Measurements from ENCODE around the gene NAGA. TPM values are rescaled to one million over a fixed set of nuclear protein-coding genes. Genes with fewer than 3 reads are reported as not detected.

The NAGA gene
- total and polyA plus RNA-seq, 2 of the 4 experiments (the other 2 are of a cell fraction): 34.3 to 44.8 TPM

DNA sequence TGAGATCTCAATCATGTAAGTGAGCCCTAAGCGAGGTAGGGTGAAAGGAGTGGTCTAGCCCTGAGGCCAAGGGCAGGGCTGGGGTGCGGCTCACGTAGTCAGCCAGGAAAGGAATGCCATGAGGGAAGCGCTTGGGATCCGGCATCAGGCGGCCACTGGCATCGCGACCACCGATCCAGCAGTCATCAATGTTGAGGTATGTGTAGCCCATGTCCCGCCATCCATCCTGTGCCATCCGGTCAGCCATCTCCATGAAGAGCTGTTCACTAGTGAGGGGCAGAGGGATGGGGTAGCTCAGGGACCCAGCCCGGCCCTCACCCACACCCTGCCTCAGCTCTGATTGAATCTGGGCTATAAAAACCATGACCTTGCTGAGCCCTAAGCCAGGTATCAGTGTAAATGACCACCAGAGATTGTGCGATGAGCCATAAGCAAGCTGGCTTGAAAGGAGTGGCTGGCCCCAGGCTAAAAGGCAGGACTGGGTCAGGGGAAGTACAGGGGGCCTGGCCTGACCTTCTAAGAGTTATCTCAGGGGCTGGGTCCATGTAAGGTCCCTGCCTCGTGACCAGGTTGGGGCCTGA is 2.9 kb downstream of the NAGA start:
- Histone ChIP-seq H3K14ac (replicated peaks; ENCODE audit: low read depth, low read length) (no peak overlapping the region), H3K9ac (ENCODE audit: low read depth, low read length) (no peak overlapping the region), H2AK9ac (replicated peaks; ENCODE audit: low read depth, low read length, poor library complexity) (no peak overlapping the region), H3K4me1 (ENCODE audit: control insufficient read depth, insufficient read depth, low read length) (peaks cover 3% of the 10 kb centered on the region), H4K20me1 (ENCODE audit: insufficient read depth, low read length) (0 out of 2 replicates have a peak, but pooled peaks cover 4% of the 10 kb centered on the region), H2BK120ac (ENCODE audit: low read depth, low read length) (no peak overlapping the region), H3K56ac (ENCODE audit: extremely low read depth, insufficient read depth, low read length) (no peak overlapping the region), H2BK20ac (ENCODE audit: low read depth, low read length) (no peak overlapping the region), H4K91ac (ENCODE audit: insufficient read depth, low read depth, low read length) (no peak overlapping the region), H4K8ac (ENCODE audit: low read depth in 2 of 2, low read length in 2 of 2) (no peak overlapping the region), H3K4me3 (ENCODE audit: insufficient read depth, low read depth, low read length) (no peak overlapping the region), H2BK5ac (ENCODE audit: low read depth, low read length, poor library complexity, severe bottlenecking) (no peak overlapping the region), H3K9me1 (ENCODE audit: insufficient read depth, low read length) (0 out of 2 replicates have a peak, but pooled peaks cover 5% of the 10 kb centered on the region), H3K36me3 (ENCODE audit: control insufficient read depth, insufficient read depth, low read length) (peaks cover 16% of the 10 kb centered on the region), H2AK5ac (ENCODE audit: low read depth, low read length) (no peak overlapping the region), H4K5ac (ENCODE audit: low read depth, low read length) (no peak overlapping the region), H2BK15ac (ENCODE audit: low read depth, low read length) (no peak overlapping the region), H3K27ac (ENCODE audit: insufficient read depth, low read length) (no peak overlapping the region), H3K79me1 (ENCODE audit: low read depth in 1 of 2, low read length in 2 of 2) (peaks cover 0 to 32% of the 10 kb centered on the region in 2 experiments; a peak in 3 of 4 replicates), H3K4ac (ENCODE audit: low read depth, low read length) (no peak overlapping the region), H3K4me2 (ENCODE audit: low read depth, low read length) (no peak overlapping the region), H3K18ac (ENCODE audit: low read depth, low read length) (no peak overlapping the region), H3K9me3 (ENCODE audit: control insufficient read depth, insufficient read depth, low read length) (no peaks in the 10 kb centered on the region), H2AFZ (replicated peaks; ENCODE audit: low read length, poor library complexity) (no peak overlapping the region), H3K27me3 (ENCODE audit: control insufficient read depth, insufficient read depth, low read length) (no peaks in the 10 kb centered on the region), H3K23ac (ENCODE audit: low read depth, low read length) (no peak overlapping the region)
- no TSS peak for BruUV-seq (replicated peaks)
- 81% methylated on average over 2 of the region's 14 CpGs; no CpG with 5 or more reads in 1 of the 2 experiments for WGBS, 2 experiments (ENCODE audit: extremely low coverage in 2 of 2, insufficient read length in 1 of 2)
- DNase-seq: no peak
- ChIA-PET CTCF (no interaction called here), POLR2A (ENCODE audit: unreplicated experiment) (no interaction called here)
- in situ Hi-C loops (cut with MboI; ENCODE audit: low sequenced_read_pairs) (no loop called here), dilution Hi-C loops (cut with HindIII; ENCODE audit: low sequenced_read_pairs, unreplicated experiment) (no loop called here), intact Hi-C loops (cut with micrococcal nuclease) (no loop called here)
- TF ChIP-seq MAFK (IDR thresholded peaks at IDR 0.05; ENCODE audit: low read depth, low read length): no peak
- TF ChIP-seq, protein P1, sequence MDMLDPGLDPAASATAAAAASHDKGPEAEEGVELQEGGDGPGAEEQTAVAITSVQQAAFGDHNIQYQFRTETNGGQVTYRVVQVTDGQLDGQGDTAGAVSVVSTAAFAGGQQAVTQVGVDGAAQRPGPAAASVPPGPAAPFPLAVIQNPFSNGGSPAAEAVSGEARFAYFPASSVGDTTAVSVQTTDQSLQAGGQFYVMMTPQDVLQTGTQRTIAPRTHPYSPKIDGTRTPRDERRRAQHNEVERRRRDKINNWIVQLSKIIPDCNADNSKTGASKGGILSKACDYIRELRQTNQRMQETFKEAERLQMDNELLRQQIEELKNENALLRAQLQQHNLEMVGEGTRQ (IDR thresholded peaks at IDR 0.05; ENCODE audit: low read depth, low read length): no peak
- no peak for TF ChIP-seq POLR2A (IDR thresholded peaks at IDR 0.05; ENCODE audit: low read depth, low read length)
- no peak for TF ChIP-seq SMC3 (IDR thresholded peaks at IDR 0.05; ENCODE audit: low read depth, low read length)
- TF ChIP-seq NFE2L2 (IDR thresholded peaks at IDR 0.05; ENCODE audit: low read depth, low read length): no peak
- TF ChIP-seq, protein P2, sequence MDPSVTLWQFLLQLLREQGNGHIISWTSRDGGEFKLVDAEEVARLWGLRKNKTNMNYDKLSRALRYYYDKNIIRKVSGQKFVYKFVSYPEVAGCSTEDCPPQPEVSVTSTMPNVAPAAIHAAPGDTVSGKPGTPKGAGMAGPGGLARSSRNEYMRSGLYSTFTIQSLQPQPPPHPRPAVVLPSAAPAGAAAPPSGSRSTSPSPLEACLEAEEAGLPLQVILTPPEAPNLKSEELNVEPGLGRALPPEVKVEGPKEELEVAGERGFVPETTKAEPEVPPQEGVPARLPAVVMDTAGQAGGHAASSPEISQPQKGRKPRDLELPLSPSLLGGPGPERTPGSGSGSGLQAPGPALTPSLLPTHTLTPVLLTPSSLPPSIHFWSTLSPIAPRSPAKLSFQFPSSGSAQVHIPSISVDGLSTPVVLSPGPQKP (IDR thresholded peaks at IDR 0.05; ENCODE audit: borderline replicate concordance, low read depth, low read length): no peak
- no peak for TF ChIP-seq RAD21 (IDR thresholded peaks at IDR 0.05; ENCODE audit: low read length)
- no peak for TF ChIP-seq RCOR1 (IDR thresholded peaks at IDR 0.05; ENCODE audit: insufficient replicate concordance, low read length)
- TF ChIP-seq FOS (IDR thresholded peaks at IDR 0.05; ENCODE audit: low read depth, low read length): no peak
- no peak for TF ChIP-seq RFX5 (IDR thresholded peaks at IDR 0.05; ENCODE audit: low read depth, low read length)
- no peak for TF ChIP-seq BHLHE40 (IDR thresholded peaks at IDR 0.05; ENCODE audit: low read depth, low read length)
- no peak for TF ChIP-seq MXI1 (IDR thresholded peaks at IDR 0.05; ENCODE audit: borderline replicate concordance, low read depth, low read length)
- TF ChIP-seq CHD1 (IDR thresholded peaks at IDR 0.05; ENCODE audit: low read depth, low read length): no peak
- no peak for TF ChIP-seq MAZ (IDR thresholded peaks at IDR 0.05; ENCODE audit: borderline replicate concordance, low read depth, low read length)
- TF ChIP-seq, protein P3, sequence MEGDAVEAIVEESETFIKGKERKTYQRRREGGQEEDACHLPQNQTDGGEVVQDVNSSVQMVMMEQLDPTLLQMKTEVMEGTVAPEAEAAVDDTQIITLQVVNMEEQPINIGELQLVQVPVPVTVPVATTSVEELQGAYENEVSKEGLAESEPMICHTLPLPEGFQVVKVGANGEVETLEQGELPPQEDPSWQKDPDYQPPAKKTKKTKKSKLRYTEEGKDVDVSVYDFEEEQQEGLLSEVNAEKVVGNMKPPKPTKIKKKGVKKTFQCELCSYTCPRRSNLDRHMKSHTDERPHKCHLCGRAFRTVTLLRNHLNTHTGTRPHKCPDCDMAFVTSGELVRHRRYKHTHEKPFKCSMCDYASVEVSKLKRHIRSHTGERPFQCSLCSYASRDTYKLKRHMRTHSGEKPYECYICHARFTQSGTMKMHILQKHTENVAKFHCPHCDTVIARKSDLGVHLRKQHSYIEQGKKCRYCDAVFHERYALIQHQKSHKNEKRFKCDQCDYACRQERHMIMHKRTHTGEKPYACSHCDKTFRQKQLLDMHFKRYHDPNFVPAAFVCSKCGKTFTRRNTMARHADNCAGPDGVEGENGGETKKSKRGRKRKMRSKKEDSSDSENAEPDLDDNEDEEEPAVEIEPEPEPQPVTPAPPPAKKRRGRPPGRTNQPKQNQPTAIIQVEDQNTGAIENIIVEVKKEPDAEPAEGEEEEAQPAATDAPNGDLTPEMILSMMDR (conservative IDR thresholded peaks at IDR 0.05; ENCODE audit: low read depth, low read length): no peak
- ATAC-seq (ENCODE audit: low read depth): no peak
